Esophagus muscularis mucosa (tissue), 2 donors: ENCODE results near the gene PHACTR3.

Source experiments
- POLR2A ChIP-seq: fragments of 450-650 bp; IDR thresholded peaks from one replicate; pipeline ENCODE4 v1.6.1; 2017; ENCODE audit warnings: antibody characterized with exemption, moderate library complexity, mild to moderate bottlenecking, low read depth
- POLR2AphosphoS5 ChIP-seq, 2 donors: sonication (generic); formaldehyde crosslinking; IDR thresholded peaks; one replicate each; pipeline ENCODE4 v1.6.1; 2017; ENCODE audit warnings: antibody characterized with exemption in 2 of 2

GRCh38 chr20:59629141-59630045 is 25.1 kb downstream of the PHACTR3 start:
- no peak for TF ChIP-seq POLR2A
- no peak for TF ChIP-seq POLR2AphosphoS5 (IDR thresholded peaks at IDR 0.05)
